Mesodermal cell (in vitro differentiated cells): ENCODE results near the gene C12orf56.

Source experiments
- H3K27ac ChIP-seq: 2 replicates; pipeline ENCODE4 v1.7.0; 2013; ENCODE audit warnings: mild to moderate bottlenecking, low read depth, low read length, moderate library complexity; ENCODE audit not compliant: severe bottlenecking
- H3K36me3 ChIP-seq: 2 replicates; pipeline ENCODE4 v1.7.1; 2013; ENCODE audit warnings: mild to moderate bottlenecking, low read length, moderate library complexity; ENCODE audit not compliant: control insufficient read depth, insufficient read depth
- H3K4me1 ChIP-seq: one replicate; pipeline ENCODE4 v1.7.1; 2013; ENCODE audit warnings: mild to moderate bottlenecking, low read length; ENCODE audit not compliant: insufficient read depth, control insufficient read depth, poor library complexity, severe bottlenecking
- H3K4me3 ChIP-seq: 2 replicates; pipeline ENCODE4 v1.7.0; 2013; ENCODE audit warnings: low read length, control low read depth, mild to moderate bottlenecking; ENCODE audit not compliant: insufficient read depth, poor library complexity, severe bottlenecking; ENCODE audit errors: extremely low read depth
- H3K9me3 ChIP-seq: 2 replicates; pipeline ENCODE4 v1.7.1; 2013; ENCODE audit warnings: mild to moderate bottlenecking, low read length, moderate library complexity; ENCODE audit not compliant: control insufficient read depth
- WGBS, 2 experiments: methylation state at CpG; one replicate each; pipeline ENCODE4 v1.1.5; 2013; ENCODE audit warnings: missing lambda C conversion rate in 2 of 2; ENCODE audit not compliant: insufficient coverage in 2 of 2; 5-methylcytosine and 5-hydroxymethylcytosine counted together

Gene C12orf56

DNA sequence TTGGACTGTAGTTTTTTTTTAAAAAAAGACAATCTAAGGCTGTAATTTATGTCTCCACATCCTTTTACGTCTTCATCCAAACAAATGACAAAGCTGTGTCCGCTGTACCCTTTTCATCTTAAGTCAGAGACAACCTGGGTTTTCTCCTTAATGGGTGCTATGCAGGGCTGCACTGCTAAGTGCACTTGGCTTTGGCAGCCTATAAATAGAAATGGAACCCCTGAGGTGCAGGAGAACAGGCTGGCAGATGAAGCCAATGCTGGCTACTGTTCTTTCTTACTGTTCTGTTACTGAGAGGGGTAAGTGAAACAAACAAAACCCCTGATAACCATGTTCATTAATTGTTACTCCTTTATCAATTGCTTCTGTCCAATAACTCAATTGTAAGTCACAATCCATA lies 121.4 kb downstream of the C12orf56 start:
- no peak overlapping the region for H3K4me3 ChIP-seq
- WGBS, 2 experiments, result 86 to 90% methylated on average over 1 to 2 of the region's 2 CpGs
- H3K27ac ChIP-seq, result no peak overlapping the region
- H3K4me1 ChIP-seq, result no peaks in the 10 kb centered on the region
- H3K36me3 ChIP-seq, result no peaks in the 10 kb centered on the region
- no peaks in the 10 kb centered on the region for H3K9me3 ChIP-seq

DNA sequence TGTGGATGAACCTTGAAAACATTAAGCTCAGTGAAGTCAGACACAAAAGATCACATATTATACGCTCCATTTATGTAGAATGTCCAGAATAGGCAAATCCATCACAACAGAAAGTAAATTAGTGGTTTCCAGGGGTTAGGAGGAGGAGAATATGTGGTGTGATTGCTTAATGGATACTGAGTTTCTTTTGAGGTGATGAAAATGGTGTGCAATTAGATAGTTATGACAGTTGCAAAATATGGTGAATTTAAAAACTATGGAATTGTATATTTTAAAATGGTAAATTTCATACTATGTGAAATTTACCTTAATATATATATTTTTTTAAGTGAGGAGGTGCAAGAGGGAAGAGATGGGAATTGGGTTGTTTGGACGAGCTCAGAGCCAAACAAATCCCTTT lies 122.1 kb downstream of the C12orf56 start:
- Histone ChIP-seq H3K36me3 (no peaks in the 10 kb centered on the region), H3K4me1 (no peaks in the 10 kb centered on the region), H3K27ac (no peak overlapping the region), H3K9me3 (no peaks in the 10 kb centered on the region), H3K4me3 (no peak overlapping the region)
- 40 to 50% methylated on average over 1 of the region's 2 CpGs for WGBS, 2 experiments

DNA sequence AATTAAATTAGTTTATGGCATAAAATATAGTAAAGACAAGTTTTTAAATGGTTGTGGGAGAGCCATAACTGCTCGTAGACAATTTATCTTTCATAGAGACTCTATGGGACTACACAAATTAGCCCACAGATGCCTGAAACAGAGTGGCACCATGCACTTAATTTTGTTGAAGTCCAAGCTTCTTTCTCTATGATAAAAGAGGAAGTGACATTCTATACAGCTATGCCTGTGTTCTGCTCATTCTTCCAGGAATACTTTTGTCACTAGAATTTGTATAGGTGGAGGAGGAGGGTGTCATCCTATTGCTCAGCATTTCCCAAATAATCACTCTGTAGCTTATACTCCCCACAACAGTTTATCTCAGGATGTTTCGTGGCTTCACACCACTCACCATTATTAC lies 124.7 kb downstream of the C12orf56 start:
- WGBS, 2 experiments, result 86 to 100% methylated on average over 1 to 2 of the region's 2 CpGs

DNA sequence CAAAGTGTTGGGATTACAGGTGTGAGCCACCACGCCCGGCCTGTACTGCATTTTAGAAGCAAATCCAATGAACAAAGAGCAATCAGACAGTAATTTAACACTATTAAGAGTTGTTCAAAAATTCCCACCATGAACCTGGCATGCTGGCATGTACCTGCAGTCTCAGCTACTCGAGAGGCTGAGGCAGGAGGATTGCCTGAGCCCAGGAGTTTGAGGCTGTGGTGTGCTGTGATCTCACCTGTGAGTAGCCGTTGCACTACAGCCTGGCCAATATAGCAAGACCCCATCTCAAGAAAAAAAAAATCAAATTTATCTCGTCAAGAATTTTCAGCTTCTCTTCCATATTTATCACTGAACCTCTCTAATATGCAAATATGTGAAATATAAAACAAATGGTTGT lies 128.7 kb downstream of the C12orf56 start:
- Histone ChIP-seq H3K36me3 (no peaks in the 10 kb centered on the region), H3K27ac (no peak overlapping the region), H3K9me3 (no peaks in the 10 kb centered on the region), H3K4me1 (no peaks in the 10 kb centered on the region), H3K4me3 (no peak overlapping the region)
- 88 to 100% methylated on average over 1 to 4 of the region's 5 CpGs for WGBS, 2 experiments

More for the DNA sequence above, 124.7 kb downstream of the C12orf56 start:
- no peak overlapping the region for H3K4me3 ChIP-seq
- H3K9me3 ChIP-seq, result no peaks in the 10 kb centered on the region
- H3K36me3 ChIP-seq, result no peaks in the 10 kb centered on the region
- no peak overlapping the region for H3K27ac ChIP-seq
- no peaks in the 10 kb centered on the region for H3K4me1 ChIP-seq

DNA sequence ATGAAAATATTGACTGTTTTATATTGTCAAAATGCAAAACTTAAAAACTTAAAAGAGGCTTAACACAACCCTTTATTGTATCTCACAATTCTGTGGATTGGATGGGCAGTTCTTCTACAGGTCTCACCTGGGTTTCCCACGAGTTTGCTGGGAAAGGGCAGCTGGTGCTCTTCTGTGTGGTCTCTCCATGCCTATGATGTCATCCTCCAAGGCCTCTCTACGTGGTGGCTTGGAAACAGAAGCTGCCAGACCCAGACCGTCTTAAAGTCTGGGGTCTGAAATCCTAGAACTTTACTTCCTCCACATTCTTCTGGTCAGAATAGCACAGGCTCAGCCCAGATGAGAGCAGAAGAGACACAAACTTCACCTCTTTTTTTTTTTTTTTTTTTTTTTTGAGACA lies 132.0 kb downstream of the C12orf56 start:
- H3K27ac ChIP-seq, result no peak overlapping the region
- H3K4me3 ChIP-seq, result no peak overlapping the region
- H3K4me1 ChIP-seq, result no peaks in the 10 kb centered on the region
- H3K9me3 ChIP-seq, result no peaks in the 10 kb centered on the region
- H3K36me3 ChIP-seq, result no peaks in the 10 kb centered on the region
- WGBS, 2 experiments, result 56 to 81% methylated on average over 2 to 3 of the region's 3 CpGs

DNA sequence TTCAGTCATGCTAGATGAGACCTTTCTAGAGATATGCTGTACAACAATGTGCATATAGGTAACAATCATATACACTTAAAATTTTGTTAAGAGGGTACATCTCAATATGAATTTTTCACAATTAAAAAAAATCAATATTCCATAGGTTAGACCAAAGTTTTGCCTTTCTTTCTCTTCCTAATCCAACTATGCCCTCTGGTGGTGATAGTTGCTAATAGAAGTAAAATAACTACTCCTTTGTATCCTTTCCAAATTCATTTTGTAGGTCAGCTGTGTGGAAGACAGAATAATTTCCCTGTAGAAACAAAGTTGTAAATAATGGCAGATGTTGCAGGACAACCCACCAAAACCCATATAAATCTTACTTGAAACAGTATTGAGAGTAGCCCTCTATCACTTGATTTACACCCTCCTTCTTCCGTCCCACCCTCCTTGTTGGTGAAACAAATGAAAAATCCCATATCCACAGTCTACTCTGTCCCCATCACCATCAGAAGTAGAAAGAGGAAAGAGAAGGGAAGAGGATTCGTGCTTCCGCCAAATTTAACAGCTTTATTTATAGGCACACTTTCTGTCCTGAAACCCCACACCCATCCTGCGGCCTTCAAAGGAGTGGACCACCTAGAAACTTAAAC lies 134.3 kb downstream of the C12orf56 start:
- WGBS, 2 experiments, result 83% methylated on average over 1 of the region's 4 CpGs; no CpG with 5 or more reads in 1 of the 2 experiments
- no peaks in the 10 kb centered on the region for H3K4me1 ChIP-seq
- H3K4me3 ChIP-seq, result no peak overlapping the region
- H3K27ac ChIP-seq, result no peak overlapping the region
- H3K36me3 ChIP-seq, result no peaks in the 10 kb centered on the region
- no peaks in the 10 kb centered on the region for H3K9me3 ChIP-seq

DNA sequence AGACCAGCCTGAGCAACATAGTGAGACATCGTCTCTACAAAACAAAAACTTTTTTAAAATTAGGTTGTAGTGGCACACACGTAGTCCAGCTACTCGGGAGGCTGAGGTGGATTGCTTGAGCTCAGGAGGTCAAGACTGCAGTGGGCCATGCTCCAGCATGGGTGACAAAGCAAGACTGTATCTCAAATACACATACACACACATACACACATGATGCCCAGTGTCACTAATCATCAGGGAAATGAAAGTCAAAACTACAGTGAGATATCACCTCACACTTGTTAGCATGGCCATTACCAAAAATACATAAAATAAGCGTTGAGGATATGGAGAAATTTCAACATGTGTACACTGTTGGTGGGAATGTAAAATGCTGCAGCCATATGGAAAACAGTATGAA lies 135.3 kb downstream of the C12orf56 start:
- 90% methylated on average over 2 of the region's 4 CpGs; no CpG with 5 or more reads in 1 of the 2 experiments for whole genome bisulfite sequencing, 2 experiments

DNA sequence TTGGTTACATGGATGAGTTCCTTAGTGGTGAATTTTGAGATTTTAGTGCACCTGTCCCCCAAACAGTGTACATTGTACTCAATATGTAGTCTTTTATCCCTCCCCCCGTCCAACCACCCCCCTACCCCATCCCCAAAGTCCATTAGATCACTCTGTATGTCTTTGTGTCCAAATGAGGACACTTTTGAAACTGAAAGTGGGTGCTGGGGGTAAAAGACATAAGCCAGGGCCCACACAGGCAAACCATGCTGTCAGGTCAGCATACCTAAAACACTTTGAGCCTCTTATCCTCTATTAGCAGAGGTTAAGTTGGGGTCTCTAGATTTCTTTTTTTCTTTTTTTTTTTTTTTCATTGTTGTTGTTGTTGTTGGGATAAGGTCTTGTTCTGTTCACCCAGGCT lies 137.2 kb downstream of the C12orf56 start:
- Histone ChIP-seq H3K4me1 (no peaks in the 10 kb centered on the region), H3K4me3 (no peak overlapping the region), H3K36me3 (no peaks in the 10 kb centered on the region), H3K27ac (no peak overlapping the region), H3K9me3 (no peaks in the 10 kb centered on the region)
- WGBS, 2 experiments, result no CpG with 5 or more reads among the region's 1 CpG

More for the DNA sequence above, 135.3 kb downstream of the C12orf56 start:
- no peak overlapping the region for H3K4me3 ChIP-seq
- no peaks in the 10 kb centered on the region for H3K4me1 ChIP-seq
- H3K36me3 ChIP-seq, result no peaks in the 10 kb centered on the region
- H3K27ac ChIP-seq, result no peak overlapping the region
- no peaks in the 10 kb centered on the region for H3K9me3 ChIP-seq

DNA sequence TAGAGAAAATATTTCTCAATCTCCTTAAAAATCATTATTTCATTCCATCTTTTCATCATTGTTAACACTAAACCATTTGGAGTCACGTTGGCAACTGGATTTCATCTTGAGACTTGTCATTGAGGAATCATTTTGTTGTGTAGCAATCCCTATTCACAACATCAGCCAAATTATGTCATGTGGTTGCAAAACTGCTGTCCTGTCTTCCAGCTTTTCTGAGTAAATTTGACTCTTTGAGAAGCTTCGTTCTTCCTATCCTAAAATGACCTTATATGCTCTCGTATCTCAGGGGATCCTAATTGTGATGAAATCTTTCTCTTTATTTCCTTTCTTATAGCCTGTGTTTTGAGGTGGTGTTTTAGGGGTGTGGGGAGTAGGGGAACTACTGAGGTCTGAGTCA lies 137.9 kb downstream of the C12orf56 start:
- H3K4me3 ChIP-seq, result no peak overlapping the region
- H3K36me3 ChIP-seq, result no peaks in the 10 kb centered on the region
- 93 to 100% methylated on average over 1 to 2 of the region's 3 CpGs for WGBS, 2 experiments
- no peak overlapping the region for H3K27ac ChIP-seq
- no peaks in the 10 kb centered on the region for H3K9me3 ChIP-seq
- H3K4me1 ChIP-seq, result no peaks in the 10 kb centered on the region

DNA sequence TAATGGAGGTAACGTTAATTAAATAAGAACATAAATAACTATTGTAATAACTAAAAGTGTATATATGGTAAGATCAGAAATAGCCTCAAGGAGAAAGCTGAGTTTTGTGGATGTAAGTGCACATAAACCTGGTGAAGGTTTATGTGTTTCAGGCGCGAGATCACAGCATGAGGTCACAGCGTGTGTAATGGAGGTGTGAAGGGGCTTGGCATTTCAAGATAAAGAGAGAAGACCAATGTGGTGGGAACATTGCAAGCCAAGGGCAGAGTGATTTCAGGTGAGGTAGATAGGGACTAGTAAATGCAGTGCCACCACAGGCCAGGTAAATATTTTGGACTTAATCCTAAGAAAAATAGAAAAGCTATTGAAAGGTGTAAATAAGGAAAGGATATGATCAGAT lies 146.7 kb downstream of the C12orf56 start:
- no peaks in the 10 kb centered on the region for H3K9me3 ChIP-seq
- H3K36me3 ChIP-seq, result no peaks in the 10 kb centered on the region
- H3K4me3 ChIP-seq, result no peak overlapping the region
- H3K4me1 ChIP-seq, result no peaks in the 10 kb centered on the region
- 63 to 73% methylated on average over 3 of the region's 4 CpGs for WGBS, 2 experiments
- H3K27ac ChIP-seq, result no peak overlapping the region

DNA sequence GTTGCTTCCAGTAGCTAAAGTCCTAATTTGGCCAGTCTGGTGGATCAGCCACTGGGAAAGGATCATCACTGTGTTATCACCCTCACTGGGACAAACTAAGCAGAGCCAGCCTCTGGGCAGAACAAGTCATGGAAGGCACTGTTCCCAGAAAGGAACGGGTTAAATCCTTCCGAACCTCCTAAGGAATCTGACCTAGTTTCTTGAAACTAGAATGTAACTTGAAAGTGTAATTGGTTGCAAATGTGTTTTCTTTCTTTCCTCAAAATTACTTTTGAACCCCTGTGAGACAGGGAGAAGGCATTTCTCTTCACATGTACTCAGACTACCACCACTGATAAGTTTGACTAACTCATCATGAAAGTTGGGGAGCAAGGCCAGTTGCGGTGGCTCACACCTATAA lies 149.8 kb downstream of the C12orf56 start:
- H3K4me1 ChIP-seq, result no peaks in the 10 kb centered on the region
- no peak overlapping the region for H3K4me3 ChIP-seq
- H3K9me3 ChIP-seq, result no peaks in the 10 kb centered on the region
- no peaks in the 10 kb centered on the region for H3K36me3 ChIP-seq
- H3K27ac ChIP-seq, result no peak overlapping the region
- 78 to 83% methylated on average over 1 to 2 of the region's 3 CpGs for WGBS, 2 experiments
